Lung (tissue), 12 donors: ENCODE results near the gene GBF1. TPM values are rescaled to one million over a fixed set of nuclear protein-coding genes. Genes with fewer than 3 reads are reported as not detected.
"Not testable (repeated sequence)": the region's sequence is repeated elsewhere in the genome, so short reads cannot be mapped to it uniquely, and the experiment has no call there.

Source experiments
- ATAC-seq: fragments of 200-7000 bp; cut with Tn5 transposase; one replicate; pipeline ENCODE4 v1.9.1; 2020; ENCODE audit warnings: moderate number of reproducible peaks; ENCODE audit not compliant: insufficient read depth, low FRiP score
- DNase-seq, 3 donors: peaks; one replicate each; pipeline ENCODE4 v3.0.0-alpha.2; 2013 to 2017
- H3K27ac ChIP-seq, 2 donors: one replicate each; pipeline ENCODE4 v1.5.1; 2013; ENCODE audit warnings: mild to moderate bottlenecking in 2 of 2, moderate library complexity in 2 of 2, control low read depth in 1 of 2, inconsistent platforms in 1 of 2, low read depth in 1 of 2, low read length in 1 of 2
- H3K27me3 ChIP-seq, 3 donors: one replicate each; pipeline ENCODE4 v1.5.1; 2013; ENCODE audit warnings: low read length in 2 of 3; ENCODE audit not compliant: control insufficient read depth in 3 of 3, insufficient read depth in 3 of 3
- H3K36me3 ChIP-seq, 4 donors: one replicate each; pipeline ENCODE4 v1.5.1; 2013; ENCODE audit warnings: low read length in 4 of 4, mild to moderate bottlenecking in 1 of 4, moderate library complexity in 1 of 4; ENCODE audit not compliant: control insufficient read depth in 4 of 4, insufficient read depth in 4 of 4
- H3K4me1 ChIP-seq, 5 donors: one replicate each; pipeline ENCODE4 v1.5.1; 2013; ENCODE audit warnings: low read length in 5 of 5, mild to moderate bottlenecking in 2 of 5, moderate library complexity in 1 of 5; ENCODE audit not compliant: control insufficient read depth in 5 of 5, insufficient read depth in 5 of 5
- H3K4me3 ChIP-seq: one replicate; pipeline ENCODE4 v1.5.1; 2013; ENCODE audit warnings: mild to moderate bottlenecking, control low read depth, moderate library complexity
- H3K9ac ChIP-seq, 2 donors: one replicate each; pipeline ENCODE4 v1.5.1; 2013; ENCODE audit warnings: low read length in 2 of 2, control low read depth in 1 of 2; ENCODE audit not compliant: insufficient read depth in 1 of 2
- H3K9me3 ChIP-seq, 4 donors: one replicate each; pipeline ENCODE4 v1.5.1; 2013; ENCODE audit warnings: low read length in 3 of 4, mild to moderate bottlenecking in 1 of 4, moderate library complexity in 1 of 4; ENCODE audit not compliant: control insufficient read depth in 4 of 4, insufficient read depth in 3 of 4
- CTCF ChIP-seq: IDR thresholded peaks from 2 replicates; pipeline ENCODE4 v1.5.1; 2012; ENCODE audit warnings: mild to moderate bottlenecking; ENCODE audit errors: control extremely low read depth, extremely low read depth
- WGBS, 2 donors: extraction: QIAGEN DNeasy Blood & Tissue Kit; methylation state at CpG; one replicate each; pipeline ENCODE4 v1.1.7; 2013; 5-methylcytosine and 5-hydroxymethylcytosine counted together
- polyA plus RNA-seq, 2 donors: library from polyadenylated mRNA; stranded (reverse); fragments of 200-250 nt; gene quantifications; one replicate each; pipeline ENCODE4 v1.2.1, GENCODE V29; 2013
- total RNA-seq, 2 donors: library from RNA; depleted of rRNA in 1 of 2; stranded (reverse); fragments of >200 nt in 1 of 2; gene quantifications; one replicate each; pipeline ENCODE4 v1.2.1, GENCODE V29; 2014 to 2021
- donor health status: control.
- donor health status: control.
- donor health status: Bipolar disorder and iron deficiency.
- donor health status: healthy.
- donor health status: DM: yes; HTN: yes; CAD: no.

GBF1 gene
- total and polyA plus RNA-seq, 4 donors: 11.6 to 48.5 (median 25.4) TPM

GRCh38 chr10:102306006-102306405 lies 60.7 kb downstream of the GBF1 start:
- no peak overlapping the region for H3K27ac ChIP-seq
- 56 to 67% methylated on average over 1 of the region's 1 CpG for WGBS, 2 donors
- no peak for TF ChIP-seq CTCF

DNA sequence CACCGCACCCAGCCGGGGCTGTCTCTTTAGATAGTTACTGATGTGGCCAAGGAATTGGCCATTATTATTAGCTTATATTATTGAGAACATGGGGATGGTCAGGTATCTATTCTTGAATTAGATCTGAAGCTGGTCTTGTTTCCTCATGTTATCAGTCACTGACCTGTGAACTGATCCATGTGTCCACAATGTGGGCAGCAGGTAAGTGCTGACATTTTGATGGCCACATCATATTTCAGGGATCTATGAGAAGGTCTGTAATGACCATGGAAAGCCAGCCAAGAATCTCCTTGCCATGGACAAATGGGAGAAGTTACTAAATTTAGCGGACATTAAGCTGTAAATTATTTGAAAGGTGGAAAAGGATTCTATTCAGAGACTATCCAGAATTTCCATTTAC lies 61.4 kb downstream of the GBF1 start:
- TF ChIP-seq CTCF: no peak
- WGBS, 2 donors: 94 to 99% methylated on average over 3 of the region's 3 CpGs
- no peak for DNase-seq

More at GRCh38 chr10:102306006-102306405, 60.7 kb downstream of the GBF1 start:
- H3K36me3 ChIP-seq: no peaks in the 10 kb centered on the region
- no peaks in the 10 kb centered on the region for H3K27me3 ChIP-seq
- DNase-seq (no peak), ATAC-seq (no peak)
- H3K9me3 ChIP-seq: no peaks in the 10 kb centered on the region
- H3K4me3 ChIP-seq: no peak overlapping the region
- H3K4me1 ChIP-seq: peaks cover 0 to 36% (median 7%) of the 10 kb centered on the region in 5 donors
- no peak overlapping the region for H3K9ac ChIP-seq

DNA sequence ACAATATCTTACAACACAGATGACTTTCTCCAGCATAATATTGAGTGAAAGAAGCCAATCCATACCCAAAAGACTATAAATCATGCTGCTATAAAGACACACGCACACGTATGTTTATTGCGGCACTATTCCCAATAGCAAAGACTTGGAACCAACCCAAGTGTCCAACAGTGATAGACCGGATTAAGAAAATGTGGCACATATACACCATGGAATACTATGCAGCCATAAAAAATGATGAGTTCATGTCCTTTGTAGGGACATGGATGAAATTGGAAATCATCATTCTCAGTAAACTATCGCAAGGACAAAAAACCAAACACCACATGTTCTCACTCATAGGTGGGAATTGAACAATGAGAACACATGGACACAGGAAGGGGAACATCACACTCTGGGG lies 63.0 kb downstream of the GBF1 start:
- H3K4me3 ChIP-seq, H3K9ac ChIP-seq, H3K27ac ChIP-seq, H3K36me3 ChIP-seq, H3K27me3 ChIP-seq, ATAC-seq, H3K9me3 ChIP-seq, DNase-seq: not testable (repeated sequence)
- H3K4me1 ChIP-seq: peaks cover 0 to 55% (median 7%) of the 10 kb centered on the region in 5 donors
- 97 to 98% methylated on average over 4 of the region's 5 CpGs for WGBS, 2 donors

More for the DNA sequence above, 61.4 kb downstream of the GBF1 start:
- peak overlapping the region in 1 of 2 donors; percentile 3 for H3K27ac ChIP-seq
- no peaks in the 10 kb centered on the region for H3K9me3 ChIP-seq
- H3K4me3 ChIP-seq: no peak overlapping the region
- H3K27me3 ChIP-seq: no peaks in the 10 kb centered on the region
- ATAC-seq: no peak
- no peaks in the 10 kb centered on the region for H3K36me3 ChIP-seq
- peaks cover 0 to 42% (median 7%) of the 10 kb centered on the region in 5 donors for H3K4me1 ChIP-seq
- no peak overlapping the region for H3K9ac ChIP-seq

- DNase-seq (no peak), ATAC-seq (no peak)
- no peak for TF ChIP-seq CTCF
- Histone ChIP-seq H3K9ac (no peak overlapping the region), H3K4me3 (no peak overlapping the region), H3K9me3 (no peaks in the 10 kb centered on the region), H3K27me3 (no peaks in the 10 kb centered on the region), H3K27ac (no peak overlapping the region), H3K4me1 (peaks cover 0 to 57% (median 7%) of the 10 kb centered on the region in 5 donors), H3K36me3 (no peaks in the 10 kb centered on the region)
- WGBS, 2 donors: 91 to 100% methylated on average over 1 of the region's 1 CpG
These were observed 63.9 kb downstream of the GBF1 start for GRCh38 chr10:102309236-102309635.
